ENCODE measurements around the gene GRM3.

- TF ChIP-seq GTF2F1 (IDR thresholded peaks at IDR 0.05; ENCODE audit: borderline replicate concordance, low read depth, low read length), result no peak
- no peak for TF ChIP-seq POLR2AphosphoS5 (IDR thresholded peaks at IDR 0.05; ENCODE audit: low read depth, low read length)
- no peak for TF ChIP-seq TAF1 (IDR thresholded peaks at IDR 0.05; ENCODE audit: low read depth, low read length)
- no peak for TF ChIP-seq USF2 (IDR thresholded peaks at IDR 0.05; ENCODE audit: low read length)
- no peak for TF ChIP-seq SP2 (IDR thresholded peaks at IDR 0.05; ENCODE audit: low read length)
- TF ChIP-seq, protein P1, sequence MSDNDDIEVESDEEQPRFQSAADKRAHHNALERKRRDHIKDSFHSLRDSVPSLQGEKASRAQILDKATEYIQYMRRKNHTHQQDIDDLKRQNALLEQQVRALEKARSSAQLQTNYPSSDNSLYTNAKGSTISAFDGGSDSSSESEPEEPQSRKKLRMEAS (IDR thresholded peaks at IDR 0.05), result no peak
- no peak for TF ChIP-seq RAD21 (IDR thresholded peaks at IDR 0.05 in 1 of 2, conservative IDR thresholded peaks at IDR 0.05 in 1 of 2; ENCODE audit: low read depth in 2 of 2, low read length in 2 of 2)
- TF ChIP-seq EZH2 (IDR thresholded peaks at IDR 0.05; ENCODE audit: low read depth, low read length, severe bottlenecking), result no peak
- no peak for TF ChIP-seq POLR2A (IDR thresholded peaks at IDR 0.05; ENCODE audit: control extremely low read depth in 1 of 2, low read depth in 2 of 2, low read length in 2 of 2)
- TF ChIP-seq TCF12 (IDR thresholded peaks at IDR 0.05; ENCODE audit: low read depth, low read length), result no peak
- no peak for TF ChIP-seq TEAD4 (IDR thresholded peaks at IDR 0.05; ENCODE audit: low read depth, low read length)
- no peak for TF ChIP-seq SIN3A (conservative IDR thresholded peaks at IDR 0.05 in 1 of 2, IDR thresholded peaks at IDR 0.05 in 1 of 2; ENCODE audit: low read depth in 1 of 2, low read length in 2 of 2)
Measured at GRCh38 chr7:86648169-86648568, 4.5 kb downstream of the GRM3 start.

Data from H1 (cell line).